ENCODE data around the gene ADPRHL1.

DNA sequence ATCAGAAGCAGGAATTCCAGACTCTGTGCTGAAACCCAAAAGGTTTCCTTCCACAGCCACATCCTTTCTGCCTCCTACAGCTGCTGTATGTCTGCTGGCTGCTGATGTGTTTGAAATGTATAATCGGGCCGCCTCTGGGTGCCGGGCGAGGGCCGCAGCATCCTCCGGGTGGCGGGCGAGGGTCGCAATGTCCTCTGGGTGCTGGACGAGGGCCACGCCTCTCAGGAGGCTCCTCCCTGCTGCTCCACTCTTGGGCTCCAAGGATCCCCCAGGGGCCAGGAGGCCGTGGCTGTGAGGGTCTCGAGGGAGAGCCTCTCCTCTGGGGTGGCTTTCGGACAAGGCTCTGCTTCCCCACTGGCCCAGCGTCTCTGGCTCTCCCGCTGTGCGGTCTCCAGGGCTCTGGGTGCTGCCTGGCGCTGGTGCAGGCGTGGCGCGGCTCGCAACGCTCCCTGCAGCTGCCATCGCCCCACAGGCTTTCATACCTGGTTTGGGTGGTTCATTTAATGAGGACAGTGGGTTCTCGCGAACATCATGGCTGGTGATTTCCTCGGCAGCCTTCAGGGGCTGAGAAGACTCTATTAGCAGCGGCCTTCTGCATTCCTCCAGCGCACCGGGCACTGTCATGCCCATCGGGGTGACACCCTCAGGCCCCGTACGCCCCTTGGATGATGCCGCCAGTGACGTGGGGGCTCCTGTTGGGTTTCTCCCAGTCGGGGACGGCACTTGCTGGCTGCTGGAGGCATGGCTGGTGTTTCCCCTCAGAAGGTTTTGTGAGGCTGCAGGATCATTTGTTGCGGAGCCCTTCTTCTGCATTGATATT, 47.6 kb downstream of the ADPRHL1 start:
- TF ChIP-seq, protein P1, sequence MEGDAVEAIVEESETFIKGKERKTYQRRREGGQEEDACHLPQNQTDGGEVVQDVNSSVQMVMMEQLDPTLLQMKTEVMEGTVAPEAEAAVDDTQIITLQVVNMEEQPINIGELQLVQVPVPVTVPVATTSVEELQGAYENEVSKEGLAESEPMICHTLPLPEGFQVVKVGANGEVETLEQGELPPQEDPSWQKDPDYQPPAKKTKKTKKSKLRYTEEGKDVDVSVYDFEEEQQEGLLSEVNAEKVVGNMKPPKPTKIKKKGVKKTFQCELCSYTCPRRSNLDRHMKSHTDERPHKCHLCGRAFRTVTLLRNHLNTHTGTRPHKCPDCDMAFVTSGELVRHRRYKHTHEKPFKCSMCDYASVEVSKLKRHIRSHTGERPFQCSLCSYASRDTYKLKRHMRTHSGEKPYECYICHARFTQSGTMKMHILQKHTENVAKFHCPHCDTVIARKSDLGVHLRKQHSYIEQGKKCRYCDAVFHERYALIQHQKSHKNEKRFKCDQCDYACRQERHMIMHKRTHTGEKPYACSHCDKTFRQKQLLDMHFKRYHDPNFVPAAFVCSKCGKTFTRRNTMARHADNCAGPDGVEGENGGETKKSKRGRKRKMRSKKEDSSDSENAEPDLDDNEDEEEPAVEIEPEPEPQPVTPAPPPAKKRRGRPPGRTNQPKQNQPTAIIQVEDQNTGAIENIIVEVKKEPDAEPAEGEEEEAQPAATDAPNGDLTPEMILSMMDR (IDR thresholded peaks at IDR 0.05), result no peak
- TF ChIP-seq EZH2 (IDR thresholded peaks at IDR 0.05) (no peak), EZH2phosphoT487 (IDR thresholded peaks at IDR 0.05) (no peak)
